K562 (cell line): ENCODE measurements around the gene PTPRB. TPM values are rescaled to one million over a fixed set of nuclear protein-coding genes. Genes with fewer than 3 reads are reported as not detected.
A peak's percentile ranks its signal among the peaks of the same experiment; 100 is the strongest.

ENCODE experiments used
- DACH1 ChIP-seq: fragments of 450-650 bp; IDR thresholded peaks from 2 replicates; pipeline ENCODE4 v1.6.1; 2018; ENCODE audit not compliant: partially characterized antibody
- NCOR1 ChIP-seq: fragments of 450-650 bp; IDR thresholded peaks from 2 replicates; pipeline ENCODE4 v1.6.1; 2016; ENCODE audit warnings: mild to moderate bottlenecking, moderate library complexity
- NFIC ChIP-seq: fragments of 450-650 bp; IDR thresholded peaks from 2 replicates; pipeline ENCODE4 v1.6.1; 2017; ENCODE audit warnings: mild to moderate bottlenecking, inconsistent platforms
- NRF1 ChIP-seq, 2 experiments: fragments of 450-650 bp; IDR thresholded peaks in 1 of 2; conservative IDR thresholded peaks in 1 of 2; 2 replicates each; pipeline ENCODE4 v1.6.1; 2014; ENCODE audit warnings: mild to moderate bottlenecking in 2 of 2
- SREBF2 ChIP-seq: sonication (generic); formaldehyde crosslinking; IDR thresholded peaks from 2 replicates; pipeline ENCODE4 v1.4.0; 2020; ENCODE audit warnings: mild to moderate bottlenecking, missing genetic modification reagents
- TCF3 ChIP-seq: sonication (generic); formaldehyde crosslinking; IDR thresholded peaks from 2 replicates; pipeline ENCODE4 v1.4.0; 2020; ENCODE audit warnings: mild to moderate bottlenecking, missing genetic modification reagents
- ZNF311 ChIP-seq: fragments of 250-450 bp; sonication (Bioruptor Pico); IDR thresholded peaks from 2 replicates; pipeline ENCODE4 v1.4.0; 2020; ENCODE audit warnings: mild to moderate bottlenecking, moderate library complexity
- ZNF384 ChIP-seq: IDR thresholded peaks from 2 replicates; pipeline ENCODE4 v1.6.1; 2012; ENCODE audit warnings: low read depth, low read length, improper control_type of control experiment
- polyA plus RNA-seq, 8 experiments: library from polyadenylated mRNA; depleted of rRNA in 4 of 8; stranded (reverse) in 5 of 8; unstranded in 3 of 8; fragments of >200 nt; fragmentation: Nextera tagmentation in 2 of 8; fragmentation: Illumina TruSeq in 1 of 8; extraction: Ambion mirVana in 2 of 8; extraction: Trizol in 1 of 8; gene quantifications; 2 replicates each; pipeline versions ENCODE4 v1.2.1 to v1.2.3, GENCODE V29; 2011 to 2014; ENCODE audit warnings: inconsistent platforms in 1 of 8, missing spikeins in 1 of 8
- total RNA-seq, 7 experiments: library from RNA; depleted of rRNA in 6 of 7; stranded (reverse); fragments of >200 nt in 6 of 7; fragmentation: Illumina TruSeq in 2 of 7; extraction: Trizol in 2 of 7; gene quantifications; 2 replicates each; pipeline versions ENCODE4 v1.2.1 to v1.2.3, GENCODE V29; 2011 to 2021; ENCODE audit warnings: low replicate concordance in 1 of 7
- TF ChIP-seq, protein P1 (sequence below), 2 experiments: fragments of 450-650 bp in 1 of 2; sonication (generic) in 1 of 2; formaldehyde crosslinking in 1 of 2; IDR thresholded peaks; 2 replicates each; pipeline versions ENCODE4 v1.7.1 to v1.9.0; 2016 to 2022; ENCODE audit warnings: inconsistent platforms in 1 of 2, mild to moderate bottlenecking in 1 of 2, missing genetic modification reagents in 1 of 2
- TF ChIP-seq, protein P2 (sequence below): fragments of 250-450 bp; sonication (Bioruptor Pico); IDR thresholded peaks from 2 replicates; pipeline ENCODE4 v1.4.0; 2020; ENCODE audit warnings: mild to moderate bottlenecking, moderate library complexity, borderline replicate concordance

Gene PTPRB
- total and polyA plus RNA-seq, 9 of the 15 experiments (the other 6 are each of a cell fraction or from before 2014, with no cell fraction given): 0.46 to 5.9 (median 3.1) TPM

DNA sequence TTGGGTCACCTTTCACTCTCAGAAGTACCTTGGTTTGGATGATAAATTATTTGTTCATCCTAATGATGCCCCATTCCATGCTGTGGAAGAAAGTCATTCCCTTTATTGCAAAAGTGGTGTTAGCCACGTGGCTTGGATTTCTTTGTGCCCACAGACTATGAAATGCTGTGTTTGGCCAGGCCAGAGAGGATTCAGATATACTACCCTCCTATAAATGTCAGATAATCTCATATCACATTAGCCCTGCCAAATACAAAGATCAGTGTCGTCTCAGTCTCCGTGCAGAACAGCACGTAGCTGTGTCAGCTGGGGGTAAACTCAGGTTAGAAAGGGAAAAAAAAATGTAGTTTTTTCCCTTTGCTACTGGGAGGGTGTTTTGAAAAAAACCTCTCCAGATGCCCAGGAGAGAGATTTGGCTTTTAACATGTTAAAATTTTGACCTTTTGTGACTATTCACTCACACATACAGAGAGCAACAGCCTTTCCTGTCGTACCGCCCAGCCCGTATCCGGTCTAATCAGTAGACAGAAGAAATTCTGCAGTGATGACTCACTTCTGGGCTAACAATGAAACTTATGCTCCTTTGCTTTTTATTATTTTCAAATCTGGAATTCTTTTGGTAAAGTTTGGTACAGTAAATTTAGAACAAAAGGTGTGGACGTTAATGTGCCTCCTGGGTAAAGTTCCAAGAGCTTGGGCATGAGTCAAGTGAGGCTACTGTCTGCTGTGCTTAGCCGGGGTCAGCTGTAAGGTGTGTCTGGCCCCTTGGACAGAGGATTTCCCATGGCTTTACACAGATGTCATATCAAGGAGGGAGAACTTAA is 8.5 kb upstream of the PTPRB start (continued):
- TF ChIP-seq, protein P1, sequence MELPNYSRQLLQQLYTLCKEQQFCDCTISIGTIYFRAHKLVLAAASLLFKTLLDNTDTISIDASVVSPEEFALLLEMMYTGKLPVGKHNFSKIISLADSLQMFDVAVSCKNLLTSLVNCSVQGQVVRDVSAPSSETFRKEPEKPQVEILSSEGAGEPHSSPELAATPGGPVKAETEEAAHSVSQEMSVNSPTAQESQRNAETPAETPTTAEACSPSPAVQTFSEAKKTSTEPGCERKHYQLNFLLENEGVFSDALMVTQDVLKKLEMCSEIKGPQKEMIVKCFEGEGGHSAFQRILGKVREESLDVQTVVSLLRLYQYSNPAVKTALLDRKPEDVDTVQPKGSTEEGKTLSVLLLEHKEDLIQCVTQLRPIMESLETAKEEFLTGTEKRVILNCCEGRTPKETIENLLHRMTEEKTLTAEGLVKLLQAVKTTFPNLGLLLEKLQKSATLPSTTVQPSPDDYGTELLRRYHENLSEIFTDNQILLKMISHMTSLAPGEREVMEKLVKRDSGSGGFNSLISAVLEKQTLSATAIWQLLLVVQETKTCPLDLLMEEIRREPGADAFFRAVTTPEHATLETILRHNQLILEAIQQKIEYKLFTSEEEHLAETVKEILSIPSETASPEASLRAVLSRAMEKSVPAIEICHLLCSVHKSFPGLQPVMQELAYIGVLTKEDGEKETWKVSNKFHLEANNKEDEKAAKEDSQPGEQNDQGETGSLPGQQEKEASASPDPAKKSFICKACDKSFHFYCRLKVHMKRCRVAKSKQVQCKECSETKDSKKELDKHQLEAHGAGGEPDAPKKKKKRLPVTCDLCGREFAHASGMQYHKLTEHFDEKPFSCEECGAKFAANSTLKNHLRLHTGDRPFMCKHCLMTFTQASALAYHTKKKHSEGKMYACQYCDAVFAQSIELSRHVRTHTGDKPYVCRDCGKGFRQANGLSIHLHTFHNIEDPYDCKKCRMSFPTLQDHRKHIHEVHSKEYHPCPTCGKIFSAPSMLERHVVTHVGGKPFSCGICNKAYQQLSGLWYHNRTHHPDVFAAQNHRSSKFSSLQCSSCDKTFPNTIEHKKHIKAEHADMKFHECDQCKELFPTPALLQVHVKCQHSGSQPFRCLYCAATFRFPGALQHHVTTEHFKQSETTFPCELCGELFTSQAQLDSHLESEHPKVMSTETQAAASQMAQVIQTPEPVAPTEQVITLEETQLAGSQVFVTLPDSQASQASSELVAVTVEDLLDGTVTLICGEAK (IDR thresholded peaks at IDR 0.05): peak; percentile 69
- TF ChIP-seq, protein P1 (CRISPR knock-in tag; IDR thresholded peaks at IDR 0.05): no peak
- TF ChIP-seq DACH1 (peak; percentile 7), ZNF384 (peak; percentile 81), ZNF311 (CRISPR knock-in tag) (0 out of 2 replicates have a peak, but pooled peaks have one; percentile 47), SREBF2 (CRISPR knock-in tag) (no peak), TCF3 (CRISPR knock-in tag) (peak; percentile 35; the same call in 1 of the 2 replicates), NCOR1 (peak; percentile 73), NRF1 (conservative IDR thresholded peaks at IDR 0.05 in 1 of 2, IDR thresholded peaks at IDR 0.05 in 1 of 2) (no peak), NFIC (no peak)
- TF ChIP-seq, protein P2, sequence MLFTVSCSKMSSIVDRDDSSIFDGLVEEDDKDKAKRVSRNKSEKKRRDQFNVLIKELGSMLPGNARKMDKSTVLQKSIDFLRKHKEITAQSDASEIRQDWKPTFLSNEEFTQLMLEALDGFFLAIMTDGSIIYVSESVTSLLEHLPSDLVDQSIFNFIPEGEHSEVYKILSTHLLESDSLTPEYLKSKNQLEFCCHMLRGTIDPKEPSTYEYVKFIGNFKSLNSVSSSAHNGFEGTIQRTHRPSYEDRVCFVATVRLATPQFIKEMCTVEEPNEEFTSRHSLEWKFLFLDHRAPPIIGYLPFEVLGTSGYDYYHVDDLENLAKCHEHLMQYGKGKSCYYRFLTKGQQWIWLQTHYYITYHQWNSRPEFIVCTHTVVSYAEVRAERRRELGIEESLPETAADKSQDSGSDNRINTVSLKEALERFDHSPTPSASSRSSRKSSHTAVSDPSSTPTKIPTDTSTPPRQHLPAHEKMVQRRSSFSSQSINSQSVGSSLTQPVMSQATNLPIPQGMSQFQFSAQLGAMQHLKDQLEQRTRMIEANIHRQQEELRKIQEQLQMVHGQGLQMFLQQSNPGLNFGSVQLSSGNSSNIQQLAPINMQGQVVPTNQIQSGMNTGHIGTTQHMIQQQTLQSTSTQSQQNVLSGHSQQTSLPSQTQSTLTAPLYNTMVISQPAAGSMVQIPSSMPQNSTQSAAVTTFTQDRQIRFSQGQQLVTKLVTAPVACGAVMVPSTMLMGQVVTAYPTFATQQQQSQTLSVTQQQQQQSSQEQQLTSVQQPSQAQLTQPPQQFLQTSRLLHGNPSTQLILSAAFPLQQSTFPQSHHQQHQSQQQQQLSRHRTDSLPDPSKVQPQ (CRISPR knock-in tag): no peak
